Lower leg skin (tissue), 3 donors: Measurements from ENCODE around the gene GPC5.

Source experiments
- POLR2A ChIP-seq, 2 donors: fragments of 450-650 bp; IDR thresholded peaks; one replicate each; pipeline ENCODE4 v1.6.1; 2016 to 2017; ENCODE audit warnings: antibody characterized with exemption in 2 of 2, mild to moderate bottlenecking in 1 of 2, moderate library complexity in 1 of 2
- TF ChIP-seq, protein P1 (sequence below), 3 donors: fragments of 450-650 bp; IDR thresholded peaks; one replicate each; pipeline ENCODE4 v1.5.1; 2016; ENCODE audit warnings: antibody characterized with exemption in 3 of 3, mild to moderate bottlenecking in 3 of 3, moderate library complexity in 2 of 3

DNA sequence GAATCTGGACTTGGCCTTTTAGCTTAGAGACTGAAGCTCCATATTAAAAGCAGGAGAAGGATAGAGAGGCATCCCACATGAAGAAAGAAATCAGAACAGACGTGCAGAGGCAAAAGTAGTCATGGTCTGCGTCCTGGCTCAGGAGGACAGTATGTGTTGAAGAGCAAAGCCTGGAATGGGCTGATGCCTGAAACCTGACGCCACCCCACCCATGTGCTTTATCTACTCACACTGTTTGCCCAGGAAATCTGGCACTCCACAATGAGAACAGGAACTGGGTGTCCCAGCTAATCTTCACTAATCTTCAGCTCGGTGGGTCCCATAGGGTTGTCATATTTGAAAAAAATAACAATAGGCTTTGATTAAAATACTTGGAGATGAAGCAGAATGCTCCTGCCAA, 1279.2 kb downstream of the GPC5 start:
- TF ChIP-seq, protein P1, sequence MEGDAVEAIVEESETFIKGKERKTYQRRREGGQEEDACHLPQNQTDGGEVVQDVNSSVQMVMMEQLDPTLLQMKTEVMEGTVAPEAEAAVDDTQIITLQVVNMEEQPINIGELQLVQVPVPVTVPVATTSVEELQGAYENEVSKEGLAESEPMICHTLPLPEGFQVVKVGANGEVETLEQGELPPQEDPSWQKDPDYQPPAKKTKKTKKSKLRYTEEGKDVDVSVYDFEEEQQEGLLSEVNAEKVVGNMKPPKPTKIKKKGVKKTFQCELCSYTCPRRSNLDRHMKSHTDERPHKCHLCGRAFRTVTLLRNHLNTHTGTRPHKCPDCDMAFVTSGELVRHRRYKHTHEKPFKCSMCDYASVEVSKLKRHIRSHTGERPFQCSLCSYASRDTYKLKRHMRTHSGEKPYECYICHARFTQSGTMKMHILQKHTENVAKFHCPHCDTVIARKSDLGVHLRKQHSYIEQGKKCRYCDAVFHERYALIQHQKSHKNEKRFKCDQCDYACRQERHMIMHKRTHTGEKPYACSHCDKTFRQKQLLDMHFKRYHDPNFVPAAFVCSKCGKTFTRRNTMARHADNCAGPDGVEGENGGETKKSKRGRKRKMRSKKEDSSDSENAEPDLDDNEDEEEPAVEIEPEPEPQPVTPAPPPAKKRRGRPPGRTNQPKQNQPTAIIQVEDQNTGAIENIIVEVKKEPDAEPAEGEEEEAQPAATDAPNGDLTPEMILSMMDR (IDR thresholded peaks at IDR 0.05): no peak
- no peak for TF ChIP-seq POLR2A (IDR thresholded peaks at IDR 0.05)
